Measurements from ENCODE around the gene GALC.

GALC gene

DNA sequence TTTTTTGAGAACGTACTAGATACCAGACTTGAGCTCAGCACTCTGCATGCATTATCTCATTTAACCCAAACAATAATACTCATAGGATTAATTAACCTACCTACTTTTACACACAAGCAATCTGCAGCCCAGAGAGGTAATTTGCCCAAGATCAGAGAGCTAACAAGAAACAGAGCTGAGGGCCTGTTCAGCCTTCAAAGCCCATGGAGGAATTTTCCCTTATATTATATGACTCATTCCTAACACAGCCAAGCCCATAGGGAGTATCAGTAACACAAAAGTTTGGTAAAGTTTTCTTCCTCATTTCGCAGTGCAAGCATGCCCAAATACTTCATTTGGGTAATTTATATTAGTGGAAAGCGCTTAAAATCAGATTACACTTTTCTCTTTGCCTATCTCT lies 94.7 kb downstream of the GALC start:
- FAIRE-seq (no peak), DNase-seq (ENCODE audit: insufficient read length, low spot score) (no peak)
- TF ChIP-seq PAX5 (IDR thresholded peaks at IDR 0.05; ENCODE audit: insufficient read depth, low read length, severe bottlenecking) (no peak), POU2F2 (IDR thresholded peaks at IDR 0.05; ENCODE audit: low read depth, low read length) (no peak), POLR2A (IDR thresholded peaks at IDR 0.05; ENCODE audit: low read depth, low read length) (no peak), SPI1 (IDR thresholded peaks at IDR 0.05; ENCODE audit: low read depth, low read length) (no peak), TAF1 (IDR thresholded peaks at IDR 0.05; ENCODE audit: low read depth, low read length) (no peak), POLR2AphosphoS5 (IDR thresholded peaks at IDR 0.05; ENCODE audit: low read depth, low read length) (no peak)

DNA sequence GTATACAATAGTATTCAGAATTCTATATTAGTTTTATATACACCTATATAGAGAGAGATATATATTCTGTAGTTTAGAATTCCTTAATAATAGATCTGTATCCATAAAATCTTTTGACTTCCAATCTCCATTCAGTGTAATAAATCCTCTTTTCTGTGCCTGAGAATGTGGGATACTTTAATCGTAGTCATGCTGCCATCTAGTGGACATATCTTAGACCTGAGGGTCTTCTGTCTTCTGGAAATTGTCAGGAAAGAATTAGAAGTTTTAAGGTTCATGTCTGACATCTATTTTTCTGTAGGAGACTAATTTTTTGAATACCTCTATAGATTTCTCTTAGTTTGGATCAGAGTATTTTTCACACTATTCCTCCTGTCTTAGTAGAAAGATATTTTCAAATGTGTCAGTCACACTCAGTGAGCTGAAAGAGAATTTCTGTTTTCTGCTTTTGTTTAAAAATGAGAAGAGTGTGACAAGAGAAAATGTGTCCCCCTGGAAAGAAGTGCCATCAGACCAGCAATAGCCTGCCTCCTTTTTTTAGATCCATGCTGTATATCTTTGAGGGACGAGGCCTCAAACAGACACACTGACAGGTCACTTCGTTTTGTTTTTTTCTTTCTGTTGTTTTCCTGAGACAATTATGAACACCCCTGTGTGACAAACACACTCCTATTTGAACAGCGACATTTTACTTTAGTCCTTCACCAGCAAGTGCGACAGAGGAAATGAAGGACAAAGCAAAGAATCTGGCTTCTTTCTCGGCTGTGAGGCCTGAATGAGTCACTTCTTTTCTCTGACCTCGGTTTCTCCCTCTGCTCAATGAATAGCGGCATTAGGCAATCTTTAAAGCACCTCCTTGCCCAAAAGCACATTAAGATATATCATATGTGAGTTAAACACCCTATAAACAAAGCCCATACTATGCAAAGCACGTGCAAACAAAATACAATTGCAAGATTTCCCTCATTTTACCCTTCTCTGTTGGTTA lies 96.3 kb downstream of the GALC start:
- TF ChIP-seq POLR2AphosphoS5 (IDR thresholded peaks at IDR 0.05; ENCODE audit: low read depth, low read length) (no peak), POLR2A (IDR thresholded peaks at IDR 0.05; ENCODE audit: low read depth, low read length) (no peak), TAF1 (IDR thresholded peaks at IDR 0.05; ENCODE audit: low read depth, low read length) (no peak), SPI1 (IDR thresholded peaks at IDR 0.05; ENCODE audit: low read depth, low read length) (no peak), POU2F2 (IDR thresholded peaks at IDR 0.05; ENCODE audit: low read depth, low read length) (no peak), PAX5 (IDR thresholded peaks at IDR 0.05; ENCODE audit: insufficient read depth, low read length, severe bottlenecking) (no peak)
- FAIRE-seq (peak; percentile 23), DNase-seq (ENCODE audit: insufficient read length, low spot score) (no peak)

DNA sequence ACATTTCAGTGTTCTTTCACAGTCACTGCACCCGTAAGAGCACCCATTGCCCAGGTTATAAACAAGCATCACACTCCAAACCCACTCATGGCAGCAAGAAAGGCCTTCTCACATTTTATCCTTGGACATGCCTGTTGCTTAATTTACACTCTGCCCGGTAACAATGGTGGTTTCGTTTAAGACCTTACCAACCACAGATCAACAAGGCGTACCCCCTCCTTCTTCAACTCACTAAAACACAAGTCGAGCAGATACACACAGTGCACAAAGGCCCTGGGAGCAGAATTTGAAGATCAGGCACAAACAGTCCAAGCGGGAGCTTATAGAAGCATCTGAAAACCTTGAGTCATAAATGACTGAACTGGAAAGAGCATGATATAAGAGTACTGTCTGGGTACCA lies 98.1 kb downstream of the GALC start:
- FAIRE-seq (no peak), DNase-seq (ENCODE audit: insufficient read length, low spot score) (no peak)
- no peak for TF ChIP-seq POLR2A (IDR thresholded peaks at IDR 0.05; ENCODE audit: low read depth, low read length)
- TF ChIP-seq POU2F2 (IDR thresholded peaks at IDR 0.05; ENCODE audit: low read depth, low read length): no peak
- TF ChIP-seq PAX5 (IDR thresholded peaks at IDR 0.05; ENCODE audit: insufficient read depth, low read length, severe bottlenecking): no peak
- no peak for TF ChIP-seq POLR2AphosphoS5 (IDR thresholded peaks at IDR 0.05; ENCODE audit: low read depth, low read length)
- TF ChIP-seq TAF1 (IDR thresholded peaks at IDR 0.05; ENCODE audit: low read depth, low read length): no peak
- no peak for TF ChIP-seq SPI1 (IDR thresholded peaks at IDR 0.05; ENCODE audit: low read depth, low read length)

DNA sequence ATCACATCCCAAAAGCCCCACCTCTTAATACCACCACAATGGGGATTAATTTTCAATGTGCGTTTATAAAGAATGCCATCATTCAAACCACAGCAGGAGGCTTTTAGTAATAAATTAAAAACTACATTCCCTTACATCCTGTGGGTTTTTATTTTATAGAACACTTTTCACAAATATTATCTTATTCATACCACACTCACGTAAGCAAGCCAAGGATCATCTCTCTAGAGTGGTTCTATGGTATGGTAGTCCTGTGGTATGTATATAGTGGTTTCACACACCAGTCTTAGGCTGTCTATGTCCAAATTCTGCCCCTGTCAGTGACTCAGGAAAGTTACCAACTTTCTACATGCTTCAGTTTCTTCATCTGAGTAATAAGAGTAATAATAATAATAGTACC lies 100.2 kb downstream of the GALC start:
- TF ChIP-seq TAF1 (IDR thresholded peaks at IDR 0.05; ENCODE audit: low read depth, low read length) (no peak), PAX5 (IDR thresholded peaks at IDR 0.05; ENCODE audit: insufficient read depth, low read length, severe bottlenecking) (no peak), POLR2A (IDR thresholded peaks at IDR 0.05; ENCODE audit: low read depth, low read length) (no peak), POLR2AphosphoS5 (IDR thresholded peaks at IDR 0.05; ENCODE audit: low read depth, low read length) (no peak), POU2F2 (IDR thresholded peaks at IDR 0.05; ENCODE audit: low read depth, low read length) (no peak)
- FAIRE-seq: no peak
- DNase-seq (ENCODE audit: insufficient read length, low spot score): no peak

DNA sequence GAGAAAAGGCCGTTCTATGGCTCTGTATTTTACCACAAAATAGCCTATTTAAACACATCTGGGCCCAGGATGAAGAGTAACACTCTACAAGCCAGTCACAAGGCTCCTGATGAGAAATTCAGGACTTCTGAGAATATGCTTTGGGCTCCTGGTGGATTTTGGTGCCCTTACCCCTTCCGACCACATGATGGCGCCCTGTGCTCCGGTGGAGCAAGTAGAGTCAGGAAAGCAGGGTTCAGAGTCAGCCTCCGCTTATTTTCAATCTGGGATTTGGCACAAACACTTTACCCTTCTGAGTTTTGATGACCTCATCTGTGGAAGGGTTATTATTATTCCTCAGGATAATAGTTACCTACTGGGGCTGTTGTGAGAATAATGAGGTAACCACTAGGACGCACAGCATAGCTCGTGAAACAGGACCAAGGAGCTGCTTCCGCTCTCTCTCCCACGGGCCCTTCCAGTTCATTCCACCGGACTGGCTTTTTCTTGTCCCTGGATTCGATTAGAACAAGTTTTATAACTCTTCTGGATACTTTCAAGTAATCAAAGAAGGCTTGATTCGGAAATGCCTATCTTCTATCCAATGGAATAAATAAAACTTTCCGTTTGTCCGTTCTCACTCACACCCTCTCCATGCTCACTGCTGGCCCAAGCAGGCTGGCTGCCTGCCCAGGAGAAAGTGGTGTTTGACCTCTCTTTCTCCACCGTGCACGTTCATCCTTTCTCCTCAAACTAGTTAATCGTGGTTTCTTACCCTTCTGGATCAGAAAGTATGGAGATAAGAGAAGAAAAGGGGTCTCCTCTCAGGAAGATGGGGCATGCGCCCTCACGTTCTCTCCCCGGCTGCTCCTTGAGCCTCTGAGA lies 104.6 kb downstream of the GALC start:
- FAIRE-seq (no peak), DNase-seq (ENCODE audit: insufficient read length, low spot score) (no peak)
- TF ChIP-seq POLR2AphosphoS5 (IDR thresholded peaks at IDR 0.05; ENCODE audit: low read depth, low read length) (no peak), TAF1 (IDR thresholded peaks at IDR 0.05; ENCODE audit: low read depth, low read length) (no peak), POU2F2 (IDR thresholded peaks at IDR 0.05; ENCODE audit: low read depth, low read length) (no peak), SPI1 (IDR thresholded peaks at IDR 0.05; ENCODE audit: low read depth, low read length) (no peak), POLR2A (IDR thresholded peaks at IDR 0.05; ENCODE audit: low read depth, low read length) (no peak), PAX5 (IDR thresholded peaks at IDR 0.05; ENCODE audit: insufficient read depth, low read length, severe bottlenecking) (no peak)

DNA sequence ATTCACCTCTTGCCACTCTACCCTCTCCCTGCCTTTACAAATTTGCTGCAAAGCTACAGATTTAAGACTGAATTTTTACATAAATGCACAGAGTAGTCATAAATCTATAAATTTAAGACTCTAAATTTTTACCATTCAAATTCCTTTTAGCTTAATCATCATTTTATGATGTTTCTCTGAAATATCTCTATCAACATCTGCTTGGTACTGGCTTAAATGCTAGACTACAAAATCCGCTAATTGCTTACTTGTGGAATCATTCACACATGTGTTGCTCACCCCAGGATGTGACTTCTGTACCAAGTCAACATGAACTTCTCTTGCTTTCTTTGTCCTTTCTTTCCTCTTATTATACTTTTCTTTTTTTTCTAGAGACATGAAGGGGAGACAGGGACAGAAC lies 109.2 kb downstream of the GALC start:
- TF ChIP-seq POLR2AphosphoS5 (IDR thresholded peaks at IDR 0.05; ENCODE audit: low read depth, low read length): no peak
- no peak for TF ChIP-seq PAX5 (IDR thresholded peaks at IDR 0.05; ENCODE audit: insufficient read depth, low read length, severe bottlenecking)
- TF ChIP-seq POLR2A (IDR thresholded peaks at IDR 0.05; ENCODE audit: low read depth, low read length): no peak
- TF ChIP-seq SPI1 (IDR thresholded peaks at IDR 0.05; ENCODE audit: low read depth, low read length): no peak
- no peak for TF ChIP-seq POU2F2 (IDR thresholded peaks at IDR 0.05; ENCODE audit: low read depth, low read length)
- no peak for TF ChIP-seq TAF1 (IDR thresholded peaks at IDR 0.05; ENCODE audit: low read depth, low read length)
- no peak for DNase-seq (ENCODE audit: insufficient read length, low spot score)
- FAIRE-seq: no peak
